ENCODE results near the gene NME8. TPM values are rescaled to one million over a fixed set of nuclear protein-coding genes. Genes with fewer than 3 reads are reported as not detected.

Gene NME8
- total RNA-seq, 2 donors from 2014 or later, result not detected

Other genes starting within 250 kb of the NME8 start
- gene GPR141, start 164.8 kb upstream of the NME8 start, total RNA-seq, result not detected
- gene SFRP4, start 68.2 kb downstream of the NME8 start, total RNA-seq, result not detected
- under 1 TPM; 0.66 to 0.82 TPM for gene EPDR1, start 72.0 kb downstream of the NME8 start, total RNA-seq